Loucy (cell line): ENCODE results near the gene AGAP1.

Experiments
- H2AFZ ChIP-seq: fragments of 200-600 bp; sonication (generic); 2 replicates; pipeline ENCODE4 v1.6.0; 2016; ENCODE audit warnings: antibody characterized with exemption, mild to moderate bottlenecking, low read length, moderate library complexity
- H3F3A ChIP-seq: fragments of 200-600 bp; 2 replicates; pipeline ENCODE4 v1.6.0; 2016; ENCODE audit warnings: antibody characterized with exemption, low read depth, mild to moderate bottlenecking
- H3K27me3 ChIP-seq: fragments of 200-600 bp; sonication (generic); 2 replicates; pipeline ENCODE4 v1.6.1; 2014; ENCODE audit warnings: low read length, mild to moderate bottlenecking; ENCODE audit not compliant: insufficient read depth, poor library complexity, severe bottlenecking
- H3K36me3 ChIP-seq: fragments of 200-600 bp; sonication (generic); 2 replicates; pipeline ENCODE4 v1.6.1; 2016; ENCODE audit warnings: low read length; ENCODE audit not compliant: insufficient read depth
- H3K4me1 ChIP-seq: fragments of 200-600 bp; sonication (generic); 2 replicates; pipeline ENCODE4 v1.5.1; 2014; ENCODE audit warnings: low read length, mild to moderate bottlenecking; ENCODE audit not compliant: insufficient read depth, poor library complexity, severe bottlenecking
- H3K4me2 ChIP-seq: fragments of 200-600 bp; sonication (generic); 2 replicates; pipeline ENCODE4 v1.6.0; 2014; ENCODE audit warnings: antibody characterized with exemption, low read length, low read depth, mild to moderate bottlenecking; ENCODE audit not compliant: poor library complexity, severe bottlenecking
- H3K4me3 ChIP-seq: fragments of 200-600 bp; sonication (generic); 2 replicates; pipeline ENCODE4 v1.5.1; 2014; ENCODE audit warnings: low read length, mild to moderate bottlenecking, mixed read lengths; ENCODE audit not compliant: poor library complexity, severe bottlenecking
- H3K79me2 ChIP-seq: fragments of 200-600 bp; sonication (generic); 2 replicates; pipeline ENCODE4 v1.6.1; 2014; ENCODE audit warnings: low read length; ENCODE audit not compliant: insufficient read depth
- H3K9ac ChIP-seq: fragments of 200-600 bp; sonication (generic); 2 replicates; pipeline ENCODE4 v1.6.0; 2014; ENCODE audit warnings: mild to moderate bottlenecking, low read depth, low read length, moderate library complexity; ENCODE audit not compliant: poor library complexity, severe bottlenecking
- H3K9me2 ChIP-seq: fragments of 200-600 bp; sonication (generic); replicated peaks from 2 replicates; pipeline ENCODE4 v1.6.1; 2016; ENCODE audit warnings: low read depth, low read length, mixed read lengths
- H3K9me3 ChIP-seq: fragments of 200-600 bp; sonication (generic); 2 replicates; pipeline ENCODE4 v1.6.1; 2014; ENCODE audit warnings: mild to moderate bottlenecking, antibody characterized with exemption, low read length, low read depth; ENCODE audit not compliant: insufficient read depth
- H4K20me1 ChIP-seq: fragments of 200-600 bp; sonication (generic); 2 replicates; pipeline ENCODE4 v1.6.0; 2014; ENCODE audit warnings: antibody characterized with exemption, low read length, mild to moderate bottlenecking; ENCODE audit not compliant: insufficient read depth, poor library complexity, severe bottlenecking
- EZH2phosphoT487 ChIP-seq: fragments of 200-600 bp; IDR thresholded peaks from 2 replicates; pipeline ENCODE4 v1.6.1; 2018; ENCODE audit warnings: antibody characterized with exemption, mild to moderate bottlenecking, moderate library complexity, borderline replicate concordance
- TF ChIP-seq, protein P1 (sequence below): fragments of 200-600 bp; sonication (generic); conservative IDR thresholded peaks from 2 replicates; pipeline ENCODE4 v1.5.1; 2014; ENCODE audit warnings: mild to moderate bottlenecking, antibody characterized with exemption, low read length

The AGAP1 gene

DNA sequence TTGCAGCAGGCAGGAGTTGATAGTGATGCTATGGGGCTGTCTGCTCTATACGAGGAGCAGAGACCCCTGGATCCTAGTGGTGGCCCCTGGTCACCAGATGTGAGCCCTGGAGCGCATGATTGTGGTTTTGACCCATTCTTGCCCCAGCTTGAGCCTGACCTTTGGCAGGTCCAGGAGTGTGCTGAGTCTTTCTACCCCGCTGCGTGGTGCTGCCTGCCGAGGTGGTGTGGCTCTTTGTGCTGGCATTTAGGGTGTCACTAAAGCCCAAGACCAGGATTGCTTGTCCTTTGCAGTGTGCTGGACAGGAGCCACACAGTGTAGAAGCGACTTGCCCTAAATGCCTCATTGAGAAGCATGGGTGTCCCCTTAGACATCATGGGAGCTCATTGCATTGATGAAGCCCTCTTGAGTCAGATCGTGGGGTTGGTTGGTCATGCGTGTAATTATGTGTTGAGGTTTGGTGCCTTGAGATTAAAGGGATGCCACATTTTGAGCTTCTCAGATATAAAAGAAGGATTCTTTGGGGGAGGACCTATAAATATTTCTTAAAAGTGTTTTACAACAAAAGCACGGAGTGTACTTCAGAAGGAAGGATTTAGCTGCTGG, 88.3 kb downstream of the AGAP1 start:
- H2AFZ ChIP-seq = no peak overlapping the region
- no peaks in the 10 kb centered on the region for H3K4me1 ChIP-seq
- no peaks in the 10 kb centered on the region for H3K9me2 ChIP-seq

DNA sequence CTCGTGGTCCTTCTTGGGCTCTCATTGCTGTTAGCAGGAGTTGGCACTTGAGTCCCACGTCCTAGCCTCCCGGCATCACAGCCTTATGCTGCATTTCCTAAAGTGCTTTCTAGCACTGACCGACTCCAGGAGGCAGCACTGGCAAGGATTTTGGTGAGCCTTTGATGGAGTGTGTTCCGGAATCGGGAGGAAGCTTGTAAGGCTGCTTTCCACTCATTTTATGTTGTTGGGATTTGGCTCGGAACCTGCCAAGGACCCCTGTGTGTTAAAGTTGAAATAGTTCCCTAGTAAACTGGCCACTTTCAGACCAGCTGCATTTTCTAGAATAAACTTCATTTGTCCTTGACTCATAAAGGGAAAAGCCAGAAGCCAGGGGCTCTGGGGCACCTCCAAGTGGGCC, 88.9 kb downstream of the AGAP1 start:
- Histone ChIP-seq H3K36me3 (no peaks in the 10 kb centered on the region), H3K4me1 (no peaks in the 10 kb centered on the region), H3K9me2 (no peaks in the 10 kb centered on the region), H4K20me1 (no peaks in the 10 kb centered on the region), H3K4me2 (no peak overlapping the region), H2AFZ (no peak overlapping the region), H3K9ac (no peak overlapping the region), H3K27me3 (no peaks in the 10 kb centered on the region), H3K9me3 (no peaks in the 10 kb centered on the region), H3F3A (no peaks in the 10 kb centered on the region), H3K4me3 (no peak overlapping the region), H3K79me2 (no peaks in the 10 kb centered on the region)
- TF ChIP-seq, protein P1, sequence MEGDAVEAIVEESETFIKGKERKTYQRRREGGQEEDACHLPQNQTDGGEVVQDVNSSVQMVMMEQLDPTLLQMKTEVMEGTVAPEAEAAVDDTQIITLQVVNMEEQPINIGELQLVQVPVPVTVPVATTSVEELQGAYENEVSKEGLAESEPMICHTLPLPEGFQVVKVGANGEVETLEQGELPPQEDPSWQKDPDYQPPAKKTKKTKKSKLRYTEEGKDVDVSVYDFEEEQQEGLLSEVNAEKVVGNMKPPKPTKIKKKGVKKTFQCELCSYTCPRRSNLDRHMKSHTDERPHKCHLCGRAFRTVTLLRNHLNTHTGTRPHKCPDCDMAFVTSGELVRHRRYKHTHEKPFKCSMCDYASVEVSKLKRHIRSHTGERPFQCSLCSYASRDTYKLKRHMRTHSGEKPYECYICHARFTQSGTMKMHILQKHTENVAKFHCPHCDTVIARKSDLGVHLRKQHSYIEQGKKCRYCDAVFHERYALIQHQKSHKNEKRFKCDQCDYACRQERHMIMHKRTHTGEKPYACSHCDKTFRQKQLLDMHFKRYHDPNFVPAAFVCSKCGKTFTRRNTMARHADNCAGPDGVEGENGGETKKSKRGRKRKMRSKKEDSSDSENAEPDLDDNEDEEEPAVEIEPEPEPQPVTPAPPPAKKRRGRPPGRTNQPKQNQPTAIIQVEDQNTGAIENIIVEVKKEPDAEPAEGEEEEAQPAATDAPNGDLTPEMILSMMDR = no peak
- no peak for TF ChIP-seq EZH2phosphoT487

More for the DNA sequence above, 88.3 kb downstream of the AGAP1 start:
- H3K79me2 ChIP-seq = no peaks in the 10 kb centered on the region
- no peak overlapping the region for H3K4me3 ChIP-seq
- no peaks in the 10 kb centered on the region for H4K20me1 ChIP-seq
- no peak overlapping the region for H3K9ac ChIP-seq
- no peaks in the 10 kb centered on the region for H3K9me3 ChIP-seq
- no peaks in the 10 kb centered on the region for H3K36me3 ChIP-seq
- H3K4me2 ChIP-seq = no peak overlapping the region
- TF ChIP-seq EZH2phosphoT487 = no peak
- TF ChIP-seq, protein P1 = no peak
- no peaks in the 10 kb centered on the region for H3F3A ChIP-seq
- no peaks in the 10 kb centered on the region for H3K27me3 ChIP-seq

DNA sequence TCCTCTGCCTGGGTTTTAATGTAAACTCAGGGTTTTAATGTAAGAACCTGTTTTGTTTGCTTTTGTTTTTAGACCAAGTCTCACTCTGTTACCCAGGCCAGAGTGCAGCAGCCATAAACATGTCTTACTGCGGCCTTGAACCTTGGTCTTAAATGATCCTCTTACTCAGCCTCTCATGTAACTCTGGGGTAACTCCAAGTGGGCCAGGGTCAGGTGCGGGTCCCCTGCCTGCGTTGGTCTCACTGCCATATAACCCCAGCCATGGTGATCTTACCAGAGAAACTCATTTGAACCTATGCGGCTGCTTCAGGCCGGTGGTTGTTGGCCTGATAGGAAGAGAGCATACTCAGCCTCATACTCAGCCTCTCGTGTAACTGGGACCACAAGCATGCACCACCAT, 89.3 kb downstream of the AGAP1 start:
- Histone ChIP-seq H3K36me3 (no peaks in the 10 kb centered on the region), H3K9me2 (no peaks in the 10 kb centered on the region), H3K27me3 (no peaks in the 10 kb centered on the region), H2AFZ (no peak overlapping the region), H3F3A (no peaks in the 10 kb centered on the region), H4K20me1 (no peaks in the 10 kb centered on the region), H3K4me3 (no peak overlapping the region), H3K79me2 (no peaks in the 10 kb centered on the region), H3K4me1 (no peaks in the 10 kb centered on the region), H3K4me2 (no peak overlapping the region), H3K9ac (no peak overlapping the region), H3K9me3 (no peaks in the 10 kb centered on the region)
- TF ChIP-seq, protein P1 = no peak
- TF ChIP-seq EZH2phosphoT487 = no peak
